Panc1 (cell line): ENCODE measurements around the gene FLVCR1. TPM values are rescaled to one million over a fixed set of nuclear protein-coding genes. Genes with fewer than 3 reads are reported as not detected.

ENCODE experiments used
- ATAC-seq: fragments of 200-7000 bp; cut with Tn5 transposase; 2 replicates; pipeline ENCODE4 v1.9.1; 2020; ENCODE audit warnings: mild to moderate bottlenecking, moderate library complexity
- BruUV-seq: library from RNA; stranded (reverse); fragments of 400-500 nt; replicated peaks from 2 replicates; lab custom pipeline; 2021; lab: Mats Ljungman, UMichigan
- CTCF ChIA-PET: fragments of 300-600 bp; sonication (Branson Sonifier 250); formaldehyde crosslinking; loops from one replicate; lab custom pipeline; 2022; ENCODE audit warnings: antibody characterized with exemption; lab: Charles Lee
- POLR2A ChIA-PET: fragments of 300-600 bp; sonication (Branson Sonifier 250); formaldehyde crosslinking; loops from one replicate; lab custom pipeline; 2022; ENCODE audit warnings: antibody characterized with exemption; lab: Charles Lee
- DNase-seq: peaks from one replicate; pipeline ENCODE4 v3.0.0-alpha.2; 2010; ENCODE audit warnings: low read depth, low spot score
- H3K27ac ChIP-seq: 2 replicates; pipeline ENCODE4 v1.5.1; 2011; ENCODE audit warnings: mild to moderate bottlenecking, low read length, inconsistent platforms
- H3K27me3 ChIP-seq: fragments of 200-500 bp; sonication (Bioruptor generic); 2 replicates; pipeline ENCODE4 v1.6.0; 2014; ENCODE audit warnings: low read length, inconsistent platforms; ENCODE audit not compliant: control insufficient read depth, insufficient read depth
- H3K36me3 ChIP-seq: fragments of 200-500 bp; sonication (Bioruptor generic); 2 replicates; pipeline ENCODE4 v1.5.1; 2014; ENCODE audit warnings: inconsistent platforms, mild to moderate bottlenecking, low read length, moderate library complexity; ENCODE audit not compliant: control insufficient read depth, insufficient read depth
- H3K4me1 ChIP-seq: 2 replicates; pipeline ENCODE4 v1.5.1; 2011; ENCODE audit warnings: inconsistent platforms, mild to moderate bottlenecking, low read length, moderate library complexity; ENCODE audit not compliant: control insufficient read depth, insufficient read depth
- H3K4me3 ChIP-seq, 2 experiments: 2 replicates each; pipeline ENCODE4 v1.5.1; 2011 to 2012; ENCODE audit warnings: low read depth in 2 of 2, low read length in 2 of 2, mild to moderate bottlenecking in 2 of 2, inconsistent platforms in 1 of 2, moderate library complexity in 1 of 2
- H3K9me3 ChIP-seq: fragments of 200-500 bp; sonication (Bioruptor generic); 2 replicates; pipeline ENCODE4 v1.5.1; 2014; ENCODE audit warnings: low read depth, mild to moderate bottlenecking, inconsistent platforms, low read length, moderate library complexity; ENCODE audit not compliant: control insufficient read depth, insufficient read depth
- CTCF ChIP-seq: fragments of 450-650 bp; IDR thresholded peaks from 2 replicates; pipeline ENCODE4 v1.5.1; 2017; ENCODE audit warnings: mild to moderate bottlenecking
- POLR2AphosphoS5 ChIP-seq: IDR thresholded peaks from 2 replicates; pipeline ENCODE4 v1.6.1; 2012; ENCODE audit warnings: mild to moderate bottlenecking, low read depth, low read length, moderate library complexity
- REST ChIP-seq, 2 experiments: IDR thresholded peaks; 2 replicates each; pipeline ENCODE4 v1.6.1; 2011 to 2012; ENCODE audit warnings: low read depth in 2 of 2, control low read depth in 1 of 2, low read length in 1 of 2, mild to moderate bottlenecking in 1 of 2, moderate library complexity in 1 of 2; ENCODE audit not compliant: insufficient read depth in 1 of 2
- SIN3A ChIP-seq: IDR thresholded peaks from 2 replicates; pipeline ENCODE4 v1.6.1; 2012; ENCODE audit warnings: low read depth, mild to moderate bottlenecking, low read length, moderate library complexity, borderline replicate concordance; ENCODE audit not compliant: insufficient read depth
- TCF7L2 ChIP-seq: IDR thresholded peaks from 2 replicates; pipeline ENCODE4 v1.6.1; 2011; ENCODE audit warnings: mild to moderate bottlenecking, low read depth, low read length, inconsistent platforms
- in situ Hi-C: cut with HindIII; loops from 2 replicates; pipeline ENCODE4 v1.10.0; 2016; ENCODE audit warnings: low sequenced_read_pairs, low pct_unique_long_range_greater_than_20kb
- intact Hi-C: fragments of 100-400 bp; cut with micrococcal nuclease; formaldehyde crosslinking; loops from one replicate; pipeline ENCODE4 v1.10.0; 2022; ENCODE audit not compliant: unreplicated experiment
- total RNA-seq: library from RNA; stranded (reverse); gene quantifications from one replicate; pipeline ENCODE4 v1.2.1, GENCODE V29; 2021; ENCODE audit not compliant: unreplicated experiment

The FLVCR1 gene
- total RNA-seq, 1 experiment from 2014 or later: 21.4 TPM

GRCh38 chr1:212816567-212817278 lies 41.4 kb upstream of the FLVCR1 start:
- ChIA-PET POLR2A (no interaction called here), CTCF (no interaction called here)
- BruUV-seq: no TSS peak
- no peak for TF ChIP-seq POLR2AphosphoS5
- TF ChIP-seq REST (IDR thresholded peaks at IDR 0.05; ENCODE audit: insufficient read depth in 1 of 2, low read depth in 2 of 2, low read length in 1 of 2): no peak
- no peak for DNase-seq
- no peaks in the 10 kb centered on the region for H3K27me3 ChIP-seq
- H3K9me3 ChIP-seq: no peaks in the 10 kb centered on the region
- no peak overlapping the region for H3K4me3 ChIP-seq
- no peak for ATAC-seq
- intact Hi-C loops (loop anchor here (5.0 kb wide), 1 partner anchor 181 kb away; no protein-coding TSS in a partner anchor), in situ Hi-C loops (no loop called here)
- no peak overlapping the region for H3K27ac ChIP-seq
- H3K4me1 ChIP-seq: 0 out of 2 replicates have a peak, but pooled peaks cover 3% of the 10 kb centered on the region
- H3K36me3 ChIP-seq: no peaks in the 10 kb centered on the region

GRCh38 chr1:212819726-212820125 lies 38.3 kb upstream of the FLVCR1 start:
- no peak overlapping the region for H3K27ac ChIP-seq
- ChIA-PET CTCF (no interaction called here), POLR2A (no interaction called here)
- intact Hi-C loops (loop anchor here (5.0 kb wide), 1 partner anchor 178 kb away; no protein-coding TSS in a partner anchor), in situ Hi-C loops (no loop called here)
- DNase-seq (no peak), ATAC-seq (no peak)
- 0 out of 2 replicates have a peak, but pooled peaks cover 3% of the 10 kb centered on the region for H3K4me1 ChIP-seq
- H3K4me3 ChIP-seq: no peak overlapping the region
- H3K9me3 ChIP-seq: no peaks in the 10 kb centered on the region
- H3K36me3 ChIP-seq: no peaks in the 10 kb centered on the region
- no peaks in the 10 kb centered on the region for H3K27me3 ChIP-seq
- no peak for TF ChIP-seq POLR2AphosphoS5
- no peak for TF ChIP-seq CTCF
- no peak for TF ChIP-seq SIN3A
- no peak for TF ChIP-seq TCF7L2
- no peak for TF ChIP-seq REST (IDR thresholded peaks at IDR 0.05; ENCODE audit: insufficient read depth in 1 of 2, low read depth in 2 of 2, low read length in 1 of 2)
- no TSS peak for BruUV-seq
